ENCODE results near the gene U2AF1.
"Not testable (repeated sequence)": the region's sequence is repeated elsewhere in the genome, so short reads cannot be mapped to it uniquely, and the experiment has no call there.

Gene U2AF1

GRCh38 chr21:43102281-43102680 lies 5.1 kb downstream of the U2AF1 start:
- not testable (repeated sequence) for H3K27me3 ChIP-seq (ENCODE audit: insufficient read depth, poor library complexity, severe bottlenecking); DNase-seq (ENCODE audit: low read depth in 1 of 2, low spot score in 1 of 2); H3K4me3 ChIP-seq (replicated peaks; ENCODE audit: insufficient read depth, low read length); H3K27ac ChIP-seq (replicated peaks)

GRCh38 chr21:43101676-43102075 lies 5.7 kb downstream of the U2AF1 start:
- H3K27ac ChIP-seq (replicated peaks); H3K4me3 ChIP-seq (replicated peaks; ENCODE audit: insufficient read depth, low read length); DNase-seq (ENCODE audit: low read depth in 1 of 2, low spot score in 1 of 2); H3K27me3 ChIP-seq (ENCODE audit: insufficient read depth, poor library complexity, severe bottlenecking): not testable (repeated sequence)

GRCh38 chr21:43101000-43101399 lies 6.4 kb downstream of the U2AF1 start:
- not testable (repeated sequence) for H3K4me3 ChIP-seq (replicated peaks; ENCODE audit: insufficient read depth, low read length); DNase-seq (ENCODE audit: low read depth in 1 of 2, low spot score in 1 of 2); H3K27me3 ChIP-seq (ENCODE audit: insufficient read depth, poor library complexity, severe bottlenecking); H3K27ac ChIP-seq (replicated peaks)

GRCh38 chr21:43091979-43092614 lies 15.3 kb downstream of the U2AF1 start:
- H3K4me3 ChIP-seq (replicated peaks; ENCODE audit: insufficient read depth, low read length); H3K27ac ChIP-seq (replicated peaks); DNase-seq (ENCODE audit: low read depth in 1 of 2, low spot score in 1 of 2); H3K27me3 ChIP-seq (ENCODE audit: insufficient read depth, poor library complexity, severe bottlenecking): not testable (repeated sequence)

- H3K27ac ChIP-seq (replicated peaks); DNase-seq (ENCODE audit: low read depth in 1 of 2, low spot score in 1 of 2): not testable (repeated sequence)
Measured at GRCh38 chr21:43090947-43091346, 16.4 kb downstream of the U2AF1 start.

GRCh38 chr21:43089463-43089862 lies 17.9 kb downstream of the U2AF1 start:
- H3K27me3 ChIP-seq (ENCODE audit: insufficient read depth, poor library complexity, severe bottlenecking); H3K4me3 ChIP-seq (replicated peaks; ENCODE audit: insufficient read depth, low read length); DNase-seq (ENCODE audit: low read depth in 1 of 2, low spot score in 1 of 2); H3K27ac ChIP-seq (replicated peaks): not testable (repeated sequence)

More at GRCh38 chr21:43090947-43091346, 16.4 kb downstream of the U2AF1 start:
- not testable (repeated sequence) for H3K27me3 ChIP-seq (ENCODE audit: insufficient read depth, poor library complexity, severe bottlenecking); H3K4me3 ChIP-seq (replicated peaks; ENCODE audit: insufficient read depth, low read length)

DNA sequence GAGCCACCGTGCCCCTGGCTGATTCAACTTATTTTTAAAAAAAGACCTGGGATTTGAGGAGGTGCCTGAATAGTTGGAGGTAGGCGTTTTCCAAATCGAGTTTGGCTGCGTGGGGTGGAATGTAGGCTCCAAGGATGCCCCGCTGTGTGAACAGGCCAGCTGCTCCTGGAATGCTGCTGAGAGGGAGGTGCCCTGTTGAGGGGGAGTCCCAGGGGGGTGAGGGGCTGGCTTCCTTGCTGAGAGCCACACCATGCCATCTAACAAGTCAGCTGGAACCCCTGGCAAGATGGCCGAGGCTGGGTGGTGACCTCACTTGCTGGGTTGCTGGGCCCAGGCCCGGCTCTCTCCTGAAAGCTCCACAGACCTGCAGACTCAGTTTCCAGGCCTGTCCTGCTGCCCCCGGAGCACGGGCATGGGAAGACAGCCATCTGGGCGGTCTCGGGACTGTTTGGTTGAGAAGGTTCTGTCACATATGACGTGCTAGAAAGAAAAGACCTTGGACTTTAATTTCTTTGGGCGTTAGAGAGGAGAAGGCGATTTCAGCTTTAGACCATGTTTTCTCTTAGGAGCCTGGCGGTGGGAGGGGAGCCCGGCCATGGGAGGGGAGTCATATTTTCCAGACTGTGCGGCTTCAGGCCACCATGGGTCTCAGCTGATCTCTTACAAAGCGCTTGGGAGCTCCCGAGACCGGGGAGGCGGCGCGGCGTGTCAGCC lies 24.6 kb downstream of the U2AF1 start:
- not testable (repeated sequence) for H3K27ac ChIP-seq (replicated peaks); DNase-seq (ENCODE audit: low read depth in 1 of 2, low spot score in 1 of 2); H3K4me3 ChIP-seq (replicated peaks; ENCODE audit: insufficient read depth, low read length); H3K27me3 ChIP-seq (ENCODE audit: insufficient read depth, poor library complexity, severe bottlenecking)

DNA sequence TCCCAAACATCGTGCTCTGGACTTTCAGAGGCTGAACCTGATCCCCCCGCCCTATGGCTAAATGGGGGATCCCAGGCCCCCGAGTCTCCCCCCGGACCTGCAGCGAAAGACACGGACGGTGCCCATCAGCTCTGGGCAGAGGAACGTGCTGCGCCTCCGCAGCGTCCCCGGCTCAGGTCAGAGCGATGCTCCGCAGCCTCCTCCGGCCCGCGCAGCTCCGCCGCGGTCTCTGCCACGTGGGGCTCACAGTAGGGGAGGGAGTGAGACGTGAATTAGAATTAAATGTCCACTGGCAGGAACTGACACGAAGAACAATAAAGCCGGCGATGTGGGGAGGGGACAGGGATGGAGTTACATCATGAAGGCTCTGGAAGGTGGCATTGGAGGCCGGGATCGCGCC lies 30.7 kb downstream of the U2AF1 start:
- DNase-seq (ENCODE audit: low read depth in 1 of 2, low spot score in 1 of 2); H3K4me3 ChIP-seq (replicated peaks; ENCODE audit: insufficient read depth, low read length); H3K27ac ChIP-seq (replicated peaks); H3K27me3 ChIP-seq (ENCODE audit: insufficient read depth, poor library complexity, severe bottlenecking): not testable (repeated sequence)

GRCh38 chr21:43076023-43076637 lies 31.2 kb downstream of the U2AF1 start:
- H3K4me3 ChIP-seq (replicated peaks; ENCODE audit: insufficient read depth, low read length); H3K27me3 ChIP-seq (ENCODE audit: insufficient read depth, poor library complexity, severe bottlenecking); H3K27ac ChIP-seq (replicated peaks); DNase-seq (ENCODE audit: low read depth in 1 of 2, low spot score in 1 of 2): not testable (repeated sequence)

DNA sequence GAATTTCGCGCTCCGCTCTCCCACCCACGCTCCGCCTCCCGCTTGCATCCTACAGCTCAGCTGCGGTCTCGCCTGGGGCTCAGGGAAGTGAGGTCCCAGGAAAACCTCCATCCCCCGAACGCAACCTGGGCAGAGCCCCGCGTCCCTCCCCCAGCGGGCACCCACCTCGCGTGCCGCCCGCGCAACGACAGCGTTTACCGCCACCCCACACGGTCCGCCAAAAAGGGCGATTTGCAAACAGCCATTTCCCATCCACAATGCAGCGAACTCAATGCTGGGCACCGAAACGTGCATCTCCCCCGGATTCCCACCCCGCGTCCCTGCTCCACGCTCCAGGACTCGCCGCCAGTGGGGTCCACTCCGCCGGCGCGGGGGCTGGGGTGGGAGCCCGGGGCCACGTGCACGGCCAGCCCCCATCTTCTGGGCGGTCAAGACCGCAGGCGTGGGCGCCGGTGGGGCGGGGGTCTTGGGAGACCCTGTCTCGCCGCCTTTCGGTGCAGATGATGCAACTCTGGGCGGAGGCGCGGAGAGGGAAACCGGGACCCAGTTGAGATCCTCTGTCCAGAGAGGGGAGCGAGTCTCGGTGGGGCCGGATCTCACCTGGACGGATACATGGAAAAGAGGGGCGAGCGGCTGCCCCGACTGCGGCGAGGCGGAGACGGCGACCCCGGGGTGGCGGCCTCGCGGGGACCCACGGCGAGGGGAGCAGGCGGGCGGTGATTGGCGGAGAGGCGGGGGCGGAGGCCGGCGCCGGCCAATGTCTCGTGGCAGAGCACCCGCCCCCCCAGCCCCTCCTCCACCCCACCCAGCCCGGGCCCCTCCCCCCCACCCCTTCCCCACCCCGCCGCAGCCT lies 32.0 kb downstream of the U2AF1 start, which contains the start of gene CBS:
CBS (minus strand) TSS at position 666 of the 853 bp plus-strand sequence. CDS start 3,642 bp downstream, outside the sequence.
- not testable (repeated sequence) for H3K27ac ChIP-seq (replicated peaks); H3K4me3 ChIP-seq (replicated peaks; ENCODE audit: insufficient read depth, low read length); H3K27me3 ChIP-seq (ENCODE audit: insufficient read depth, poor library complexity, severe bottlenecking); DNase-seq (ENCODE audit: low read depth in 1 of 2, low spot score in 1 of 2)

DNA sequence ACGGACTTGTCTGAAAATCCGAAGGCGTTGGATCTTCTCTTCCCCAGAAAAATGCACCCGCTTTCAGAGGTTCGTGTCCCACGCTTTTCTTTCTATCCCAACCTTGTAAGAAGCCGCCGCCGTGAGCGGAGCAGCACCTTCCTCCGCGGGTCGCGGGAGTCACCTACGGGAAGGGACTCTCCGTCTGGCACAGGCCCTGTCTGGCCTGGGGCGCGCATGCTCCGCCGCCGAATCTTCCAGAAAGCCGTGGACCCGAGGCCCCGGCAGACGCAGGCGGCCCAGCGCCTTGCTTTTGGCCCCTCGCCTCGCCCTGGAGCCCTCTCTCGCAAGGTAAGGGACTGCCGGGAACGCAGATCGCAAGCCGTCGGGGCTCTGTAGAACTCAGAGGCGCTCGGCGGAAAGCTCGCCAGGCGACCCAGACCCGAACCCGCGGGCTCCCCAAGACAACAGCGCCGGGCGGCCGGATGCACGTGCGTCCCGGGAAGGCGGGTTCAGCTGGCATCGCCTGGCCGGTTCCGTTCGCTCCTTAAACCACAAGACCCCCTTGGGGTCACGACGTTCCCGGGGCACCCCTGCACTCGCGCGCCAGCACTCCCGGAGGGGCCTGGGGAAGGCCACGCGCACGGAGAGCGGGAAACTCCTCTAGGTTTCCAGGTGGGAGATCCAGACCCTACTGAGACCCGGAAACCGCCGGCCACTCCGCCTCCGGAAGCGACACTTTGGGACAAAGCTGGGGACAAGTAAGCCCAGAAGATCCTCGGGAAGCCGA lies 32.8 kb downstream of the U2AF1 start:
- not testable (repeated sequence) for H3K27me3 ChIP-seq (ENCODE audit: insufficient read depth, poor library complexity, severe bottlenecking); H3K27ac ChIP-seq (replicated peaks); H3K4me3 ChIP-seq (replicated peaks; ENCODE audit: insufficient read depth, low read length); DNase-seq (ENCODE audit: low read depth in 1 of 2, low spot score in 1 of 2)

- DNase-seq (ENCODE audit: low read depth in 1 of 2, low spot score in 1 of 2); H3K27me3 ChIP-seq (ENCODE audit: insufficient read depth, poor library complexity, severe bottlenecking); H3K27ac ChIP-seq (replicated peaks); H3K4me3 ChIP-seq (replicated peaks; ENCODE audit: insufficient read depth, low read length): not testable (repeated sequence)
Measured at GRCh38 chr21:43072742-43073141, 34.6 kb downstream of the U2AF1 start.

- not testable (repeated sequence) for H3K4me3 ChIP-seq (replicated peaks; ENCODE audit: insufficient read depth, low read length); H3K27me3 ChIP-seq (ENCODE audit: insufficient read depth, poor library complexity, severe bottlenecking); H3K27ac ChIP-seq (replicated peaks); DNase-seq (ENCODE audit: low read depth in 1 of 2, low spot score in 1 of 2)
Measured at GRCh38 chr21:43069682-43070081, 37.7 kb downstream of the U2AF1 start.

DNA sequence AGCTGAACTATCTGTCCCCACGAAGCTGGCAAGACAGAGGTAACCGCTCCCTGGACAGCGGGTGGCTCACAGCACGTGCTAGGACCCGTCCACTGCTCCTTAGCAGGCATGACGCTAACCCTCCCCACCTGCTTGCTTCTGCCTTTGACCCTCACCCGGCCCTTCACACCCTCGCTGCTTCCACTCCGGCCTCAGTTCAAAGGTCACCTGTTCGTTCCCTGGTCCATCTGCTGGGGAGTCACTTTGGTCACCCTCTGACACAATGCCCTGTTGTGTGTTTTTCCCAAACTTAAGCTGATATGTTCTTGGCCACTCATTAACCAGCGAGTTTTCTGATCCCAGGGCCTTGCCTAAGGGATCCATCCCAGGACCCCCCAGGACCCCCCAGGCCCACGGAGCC lies 39.3 kb downstream of the U2AF1 start:
- H3K4me3 ChIP-seq (replicated peaks; ENCODE audit: insufficient read depth, low read length); DNase-seq (ENCODE audit: low read depth in 1 of 2, low spot score in 1 of 2); H3K27ac ChIP-seq (replicated peaks); H3K27me3 ChIP-seq (ENCODE audit: insufficient read depth, poor library complexity, severe bottlenecking): not testable (repeated sequence)
